Stimulated activated CD4-positive, alpha-beta T cell treated with anti-CD3 and anti-CD28 coated beads, Interleukin-12 subunit alpha, Interleukin-12 subunit beta, amount 100 ng/mL, for 4 hours (primary cell): ENCODE results near the gene TNNT3.
"Not testable (repeated sequence)": the region's sequence is repeated elsewhere in the genome, so short reads cannot be mapped to it uniquely, and the experiment has no call there.

Experiments
- DNase-seq: peaks from one replicate; pipeline ENCODE4 v3.0.0-alpha.2; 2020

The TNNT3 gene

DNA sequence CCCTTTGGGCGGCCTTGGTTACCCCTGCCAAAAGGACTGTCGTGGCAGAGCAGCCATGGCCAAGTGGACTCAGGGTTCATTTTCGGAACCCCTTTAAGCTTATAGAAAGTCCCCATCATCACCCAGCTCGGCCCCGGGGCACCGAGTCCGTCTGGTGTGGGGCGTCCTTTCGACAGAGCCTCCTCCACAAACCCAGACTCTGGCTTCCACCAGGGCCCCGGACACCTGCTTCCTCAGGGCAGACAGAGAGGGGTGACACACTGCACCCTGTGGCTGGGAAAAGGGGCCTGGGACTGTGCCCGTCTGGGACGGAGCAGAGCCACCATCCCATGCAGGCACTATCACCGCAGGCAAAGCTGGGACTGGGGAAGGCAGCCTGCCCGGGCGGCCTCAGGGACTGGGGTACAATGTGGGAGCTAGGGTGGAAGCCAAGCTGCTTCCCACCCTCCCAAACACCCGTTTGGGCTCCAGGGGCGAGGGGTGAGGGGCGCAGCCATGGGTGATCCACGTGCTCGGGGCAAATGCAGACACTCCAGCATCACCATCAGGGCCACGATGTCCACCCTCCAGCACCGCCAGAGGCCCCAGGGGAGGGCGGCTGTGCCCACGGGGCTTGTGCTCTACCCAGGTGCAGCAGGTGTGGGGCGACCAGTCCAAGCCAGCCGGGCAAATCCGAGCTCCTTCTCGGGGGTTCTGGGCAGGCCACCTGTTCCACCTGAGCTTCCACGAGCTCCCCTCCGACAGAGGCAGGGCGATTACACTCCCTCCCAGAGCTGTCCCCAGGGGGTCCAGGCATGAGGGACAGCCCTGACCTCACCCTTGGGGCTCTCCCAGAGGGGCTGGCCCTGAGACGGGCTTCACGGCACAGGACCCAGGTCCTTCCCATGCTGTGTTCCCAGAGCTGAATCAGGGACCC, 15.9 kb downstream of the TNNT3 start:
- no peak for DNase-seq

DNA sequence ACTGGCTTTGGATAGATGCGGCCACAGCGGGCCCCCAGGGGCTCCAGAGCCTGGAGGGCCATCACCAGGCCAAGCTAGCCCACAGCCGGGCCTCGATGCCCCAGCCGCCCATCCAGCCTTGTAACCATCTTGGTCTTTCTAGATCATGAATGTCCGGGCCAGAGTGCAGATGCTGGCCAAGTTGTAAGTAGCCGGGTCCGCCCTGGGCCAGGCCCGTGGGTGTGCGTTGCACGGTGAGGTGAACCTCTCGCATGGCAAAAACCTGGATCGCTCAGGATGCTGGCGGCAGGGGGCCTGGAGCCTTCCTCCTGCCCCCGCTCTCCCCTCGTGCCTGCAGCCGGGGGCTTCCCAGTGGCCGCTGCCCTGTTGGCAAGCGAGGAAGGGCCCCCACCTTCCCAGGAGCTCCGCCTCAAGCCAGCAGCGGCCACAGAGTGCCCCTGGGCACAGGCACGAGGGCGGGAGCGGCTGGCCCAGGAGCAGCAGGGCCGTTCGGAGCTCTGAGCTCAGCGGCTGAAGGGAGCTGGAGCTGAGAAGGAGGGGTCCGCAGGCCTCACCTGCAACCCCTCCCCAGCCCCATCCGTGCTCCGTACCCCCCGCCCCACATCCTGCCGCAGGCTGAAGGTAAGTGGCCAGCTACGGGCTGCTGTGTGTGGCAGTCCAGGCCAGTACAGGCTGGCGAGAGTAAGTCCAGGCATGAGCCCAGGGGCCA, 16.7 kb downstream of the TNNT3 start:
- no peak for DNase-seq

DNA sequence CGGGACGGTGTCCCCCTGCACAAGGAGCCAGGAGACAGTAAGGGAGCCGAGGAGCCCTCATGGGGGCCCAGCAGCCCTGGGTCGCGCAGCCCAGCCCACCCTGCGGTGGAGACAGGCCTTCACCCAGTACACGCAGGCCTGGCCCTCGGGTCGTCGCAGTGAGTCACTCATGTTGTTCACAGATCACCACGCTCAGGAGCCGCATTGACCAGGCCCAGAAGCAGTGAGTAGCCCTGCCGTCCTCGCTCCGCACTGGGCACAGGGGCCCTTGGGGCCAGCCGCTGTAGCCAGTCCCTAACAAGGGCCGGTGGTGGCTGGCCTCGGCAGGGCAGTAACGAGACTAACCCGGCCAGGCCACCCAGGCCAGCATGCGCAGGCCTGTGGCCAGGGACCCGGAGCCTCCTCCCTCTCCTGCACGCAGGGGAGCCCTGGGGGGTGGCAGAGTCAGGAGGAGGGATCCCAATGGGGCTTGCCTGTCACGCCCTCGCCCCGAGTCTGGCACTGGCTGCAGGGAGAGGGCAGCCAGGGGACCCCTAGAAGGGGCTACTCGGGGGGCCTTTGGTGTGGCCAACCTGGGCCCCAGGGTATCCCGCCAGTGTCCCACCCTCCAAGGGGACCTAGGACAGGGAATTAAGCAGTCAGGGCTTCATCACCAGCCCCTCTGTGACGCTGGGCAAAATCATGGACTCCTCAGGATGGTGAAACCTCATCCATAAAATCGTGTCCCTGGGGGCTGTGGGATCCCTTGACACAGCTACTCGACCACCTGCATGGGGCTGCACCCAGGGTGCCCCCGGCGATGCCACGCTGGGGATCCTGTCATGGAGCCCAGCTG, 17.5 kb downstream of the TNNT3 start:
- no peak for DNase-seq

DNA sequence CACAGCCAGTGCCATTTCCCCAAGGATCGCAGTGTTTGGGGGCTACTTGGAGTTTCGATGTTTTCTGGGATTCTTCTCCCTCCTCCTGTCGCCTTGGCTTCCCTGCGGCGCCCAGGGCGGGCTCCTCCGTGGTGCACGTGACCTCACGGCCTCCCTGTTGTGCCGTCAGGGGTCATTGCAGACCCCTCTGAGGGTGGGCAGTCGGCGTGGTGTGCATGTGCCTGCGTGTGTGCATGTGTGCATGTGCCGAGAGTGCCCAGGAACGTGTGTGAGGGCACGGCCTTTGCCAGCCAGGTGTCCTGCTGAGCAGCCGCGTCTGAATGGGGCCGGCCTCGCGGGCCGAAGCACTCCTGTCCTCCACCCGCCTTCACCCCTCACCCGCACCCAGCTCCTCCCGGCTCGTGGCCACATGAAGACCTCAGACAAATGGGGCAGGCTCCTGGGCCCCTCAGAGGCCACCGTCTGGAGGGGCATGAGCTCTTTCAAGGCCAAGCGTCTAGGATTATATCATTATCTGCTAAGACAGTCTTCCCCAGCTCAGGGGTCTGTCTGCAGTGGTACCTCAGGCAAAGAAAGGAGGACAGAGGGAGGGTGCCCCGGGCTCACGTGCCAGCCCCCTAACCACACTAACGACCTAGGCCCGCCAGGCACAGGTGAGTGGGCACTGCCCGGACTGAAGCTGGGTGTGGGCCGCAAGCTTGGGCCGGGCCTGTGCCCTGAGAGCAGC, 18.3 kb downstream of the TNNT3 start:
- no peak for DNase-seq

DNA sequence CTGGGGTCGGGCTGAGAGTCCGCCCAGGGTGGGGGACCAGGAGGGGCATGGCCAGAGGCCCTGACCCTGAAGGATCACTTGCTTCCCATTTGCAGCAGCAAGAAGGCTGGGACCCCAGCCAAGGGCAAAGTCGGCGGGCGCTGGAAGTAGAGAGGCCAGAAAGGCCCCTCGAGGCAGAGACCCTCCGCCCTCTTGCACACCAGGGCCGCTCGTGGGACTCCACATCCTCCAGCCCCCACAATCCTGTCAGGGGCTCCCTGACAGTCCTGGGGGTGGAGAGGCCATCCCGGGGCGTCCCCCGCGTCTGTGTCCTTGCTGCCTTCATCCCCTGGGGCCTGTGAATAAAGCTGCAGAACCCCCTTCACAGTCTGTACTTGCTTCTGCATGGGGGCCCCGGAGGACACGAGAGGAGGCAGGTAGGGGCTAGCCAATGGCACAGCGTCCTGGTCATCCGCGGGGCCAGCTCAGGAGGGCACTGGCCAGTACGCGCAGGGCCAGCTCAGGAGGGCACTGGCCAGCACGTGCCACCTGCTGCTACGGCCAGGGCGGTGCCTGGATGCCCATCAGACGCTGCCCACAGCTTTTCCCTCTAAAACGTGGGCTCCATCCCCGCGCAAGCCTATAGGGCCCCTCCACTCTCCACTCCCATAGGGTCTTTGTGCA, 19.0 kb downstream of the TNNT3 start:
- DNase-seq = no peak

DNA sequence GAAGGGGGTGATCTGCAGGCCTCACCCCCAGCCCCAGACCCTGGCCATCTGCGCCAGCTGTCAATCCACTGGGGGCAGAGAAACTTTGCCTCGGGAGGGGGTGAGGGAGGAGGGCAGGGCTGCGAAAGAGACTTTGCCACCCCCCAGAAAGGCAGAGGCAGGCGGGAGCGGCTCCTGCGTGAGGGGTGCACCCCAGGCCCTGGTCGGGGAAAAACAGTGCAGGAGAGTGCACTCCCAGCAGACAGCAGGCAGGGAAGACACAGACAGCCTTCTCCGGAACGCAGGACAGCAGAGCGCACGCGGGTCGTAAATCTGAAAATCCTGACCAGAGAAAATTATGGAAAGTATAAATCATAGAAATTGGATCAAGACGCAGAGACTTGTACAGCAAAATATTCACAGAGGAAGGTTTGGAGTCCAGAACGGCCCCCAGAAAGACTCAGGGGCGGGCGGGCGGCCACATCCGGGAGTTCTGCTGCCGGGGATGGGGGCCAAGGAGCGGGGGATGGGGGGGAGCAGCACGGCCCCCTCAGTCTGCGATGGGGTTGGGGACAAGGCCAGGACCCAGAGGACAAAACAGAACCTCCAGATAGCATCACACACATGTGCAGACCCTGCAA, 19.6 kb downstream of the TNNT3 start:
- no peak for DNase-seq

DNA sequence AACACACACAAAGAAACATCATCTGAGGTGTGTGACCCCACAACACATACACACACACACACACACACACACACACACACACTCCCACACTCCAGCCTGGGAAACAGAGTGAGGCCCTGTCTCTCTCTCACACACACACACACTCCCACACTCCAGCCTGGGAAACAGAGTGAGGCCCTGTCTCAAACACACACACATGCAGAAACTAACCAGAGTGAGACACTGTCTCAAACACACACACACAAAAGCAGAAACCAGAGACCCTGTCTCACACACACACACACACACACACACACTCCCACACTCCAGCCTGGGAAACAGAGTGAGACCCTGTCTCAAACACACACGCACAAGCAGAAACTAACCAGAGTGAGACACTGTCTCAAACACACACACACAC, 20.3 kb downstream of the TNNT3 start:
- DNase-seq = not testable (repeated sequence)

DNA sequence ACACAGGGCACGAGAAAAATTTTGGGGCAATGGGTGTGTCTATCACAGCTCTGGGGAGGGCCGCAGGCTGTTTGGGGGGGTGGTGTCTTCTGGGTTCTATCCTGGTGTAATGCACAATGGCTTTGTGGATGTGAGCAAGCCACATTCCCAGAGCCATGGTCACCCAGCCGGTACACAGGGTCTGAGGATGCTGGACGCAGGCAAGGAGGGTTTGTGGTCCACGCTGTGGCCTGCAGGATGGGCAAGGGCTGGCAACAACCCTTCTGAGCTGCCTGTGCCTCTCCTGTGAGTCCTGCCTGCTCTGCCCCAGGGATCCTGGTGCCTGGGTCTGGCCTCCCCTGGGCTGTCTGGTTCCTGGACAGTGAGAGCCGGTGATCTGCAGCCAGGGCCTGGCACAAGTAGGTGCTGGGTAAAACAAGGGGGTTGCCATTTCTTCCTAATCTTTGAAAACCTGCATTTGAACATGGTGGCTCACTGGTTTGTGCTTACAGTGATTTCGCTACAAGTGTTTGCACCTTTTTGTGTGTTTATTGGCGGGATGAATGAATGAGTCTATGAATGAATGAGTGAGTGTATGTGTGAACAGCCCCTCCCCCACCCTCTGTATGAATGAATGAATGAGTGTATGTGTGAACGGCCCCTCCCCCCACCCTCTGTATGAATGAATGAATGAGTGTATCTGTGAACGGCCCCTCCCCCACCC, 23.2 kb downstream of the TNNT3 start:
- no peak for DNase-seq

DNA sequence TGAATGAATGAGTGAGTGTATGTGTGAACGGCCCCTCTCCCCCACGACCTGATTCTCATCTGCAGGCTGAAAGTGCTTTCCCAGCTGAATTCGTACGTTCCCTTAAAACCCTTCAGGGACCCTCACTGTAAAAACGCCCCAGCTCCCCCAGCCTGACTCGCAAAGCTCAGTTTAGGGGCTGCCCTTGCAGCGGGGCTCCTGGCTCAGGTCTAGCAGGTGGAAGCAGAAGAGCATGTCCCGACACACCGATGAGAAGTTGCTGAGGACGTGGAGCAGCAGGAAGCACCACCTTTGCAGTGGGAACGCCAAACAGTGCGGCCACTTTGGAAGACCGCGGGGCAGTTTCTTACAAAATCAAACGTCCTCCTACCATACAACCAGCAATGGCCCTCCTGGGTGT, 24.1 kb downstream of the TNNT3 start:
- no peak for DNase-seq

DNA sequence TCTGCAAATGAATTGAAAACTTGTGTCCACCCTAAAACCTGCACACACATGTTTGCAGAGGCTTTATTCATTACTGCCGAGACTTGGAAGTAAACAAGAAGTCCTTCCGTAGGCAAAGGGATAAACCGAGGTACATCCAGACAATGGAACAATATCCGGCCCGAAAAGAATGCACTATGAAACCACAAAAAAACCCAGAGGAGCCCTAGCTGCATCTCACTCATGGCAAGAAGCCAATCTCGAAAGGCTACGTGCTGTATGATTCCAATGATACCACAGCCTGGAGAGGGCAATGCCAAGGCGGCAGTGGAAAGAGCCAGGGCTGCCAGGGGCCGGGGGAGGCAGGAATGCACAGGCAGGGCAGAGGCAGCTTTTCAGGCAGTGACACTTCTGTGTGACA, 24.5 kb downstream of the TNNT3 start:
- no peak for DNase-seq

DNA sequence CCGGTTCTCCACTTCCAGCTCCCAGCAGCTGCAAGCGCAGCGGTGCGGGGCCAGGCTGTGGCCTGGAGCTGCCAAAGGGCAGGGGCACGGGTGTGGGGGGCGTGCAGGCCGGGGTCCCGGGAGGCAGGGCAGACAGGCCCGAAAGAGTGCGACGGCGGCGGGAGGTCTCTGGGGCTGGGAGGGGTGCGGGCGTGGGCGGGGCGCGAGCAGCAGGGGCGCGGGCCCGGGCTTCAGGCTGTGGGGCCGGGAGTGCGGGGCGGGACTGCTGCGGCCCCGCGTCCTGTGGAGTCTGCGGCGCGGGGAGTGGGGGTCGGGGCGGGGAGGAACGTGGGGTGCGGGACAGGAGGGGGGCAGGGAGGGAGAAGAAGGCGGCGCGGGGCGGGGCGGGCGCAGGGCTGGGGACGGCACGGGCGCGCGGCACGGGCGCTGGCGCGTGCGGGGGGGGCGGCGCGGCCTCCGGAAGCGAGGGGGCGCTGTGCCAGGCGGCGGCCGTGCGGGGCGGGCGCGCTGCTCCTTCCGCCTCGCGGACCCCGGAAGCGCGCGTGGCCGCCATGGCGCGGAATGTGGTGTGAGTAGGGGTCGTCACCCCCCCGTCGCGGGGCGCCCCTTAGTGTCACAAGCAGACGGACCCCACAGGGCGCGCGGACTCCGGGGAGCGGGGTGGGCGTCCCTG, 27.4 kb downstream of the TNNT3 start, which contains the start of gene MRPL23:
TSS of gene MRPL23 (plus strand) at position 521 of the 673 bp plus-strand sequence. CDS start at position 552, 31 bp downstream.
- peak; percentile 45 for DNase-seq

DNA sequence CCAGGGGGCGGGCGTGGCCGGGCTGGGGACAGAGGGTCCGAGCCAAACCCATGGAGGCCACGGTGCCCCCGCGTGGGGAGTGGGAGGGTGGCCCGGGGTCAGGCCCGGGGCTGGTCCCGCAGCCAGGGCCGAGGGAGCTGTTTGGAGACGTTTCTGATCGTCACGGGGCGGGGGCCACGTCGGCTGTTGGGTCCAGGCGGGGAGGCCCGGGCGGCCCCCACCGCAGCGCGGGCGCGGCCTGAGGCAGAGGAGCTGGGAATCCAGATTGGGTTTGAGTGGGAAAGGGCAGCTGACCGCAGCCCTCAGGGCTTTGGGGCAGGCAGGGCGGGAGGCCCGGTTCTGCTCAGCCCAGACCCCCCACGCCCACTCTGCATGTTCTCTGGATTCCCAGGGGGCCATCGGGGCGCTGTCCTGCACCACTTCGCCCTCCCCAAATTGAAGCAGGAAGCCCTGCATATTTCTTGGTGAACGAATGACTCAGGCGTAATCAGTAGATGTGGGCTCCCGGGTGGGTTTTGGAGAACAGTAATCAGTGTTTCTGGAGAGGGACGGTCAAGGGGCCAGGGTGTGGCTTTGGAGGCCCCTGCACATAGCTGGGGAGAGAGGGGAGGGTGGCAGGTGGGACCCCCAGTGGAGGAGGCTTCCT, 28.2 kb downstream of the TNNT3 start:
- no peak for DNase-seq

DNA sequence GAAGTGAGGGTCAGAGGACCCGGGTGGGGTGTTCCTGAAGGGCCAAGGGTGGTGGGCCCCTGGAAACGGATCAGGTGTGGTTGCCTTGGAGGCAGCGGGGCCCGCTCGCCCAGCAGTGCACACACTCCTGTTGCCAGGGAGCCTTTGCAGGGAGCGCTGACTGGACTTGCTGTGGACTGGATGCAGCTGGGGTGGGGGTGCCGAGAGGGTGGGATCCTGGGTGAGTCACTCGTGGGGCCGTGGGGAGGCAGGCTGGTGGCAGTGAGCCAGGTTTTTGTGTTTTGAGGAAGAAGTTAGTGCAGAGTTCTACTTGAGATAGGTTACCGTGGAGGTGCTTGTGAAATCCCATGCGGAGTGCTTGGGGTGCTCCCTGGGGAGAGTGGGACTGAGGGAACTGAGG, 28.9 kb downstream of the TNNT3 start:
- DNase-seq = no peak

DNA sequence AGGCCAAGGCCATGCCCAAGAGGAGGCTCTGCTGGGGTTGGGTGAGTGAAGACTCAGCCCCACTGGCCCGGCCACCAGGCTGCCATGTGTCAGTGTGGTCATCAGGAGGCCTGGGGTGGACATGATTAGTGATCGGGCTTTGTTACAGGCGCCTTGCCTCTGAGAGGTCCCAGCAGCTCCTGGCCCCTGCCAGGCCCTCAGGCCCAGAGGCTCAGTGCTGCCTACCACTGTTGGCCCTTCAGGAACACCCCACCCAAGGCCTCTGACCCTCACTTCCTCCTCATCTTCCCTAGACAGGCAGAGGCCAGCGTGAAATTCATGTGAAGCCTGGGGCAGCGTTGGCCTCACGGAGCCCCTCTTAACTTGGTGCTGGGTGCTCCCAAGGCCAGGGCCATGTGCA, 29.8 kb downstream of the TNNT3 start:
- no peak for DNase-seq

DNA sequence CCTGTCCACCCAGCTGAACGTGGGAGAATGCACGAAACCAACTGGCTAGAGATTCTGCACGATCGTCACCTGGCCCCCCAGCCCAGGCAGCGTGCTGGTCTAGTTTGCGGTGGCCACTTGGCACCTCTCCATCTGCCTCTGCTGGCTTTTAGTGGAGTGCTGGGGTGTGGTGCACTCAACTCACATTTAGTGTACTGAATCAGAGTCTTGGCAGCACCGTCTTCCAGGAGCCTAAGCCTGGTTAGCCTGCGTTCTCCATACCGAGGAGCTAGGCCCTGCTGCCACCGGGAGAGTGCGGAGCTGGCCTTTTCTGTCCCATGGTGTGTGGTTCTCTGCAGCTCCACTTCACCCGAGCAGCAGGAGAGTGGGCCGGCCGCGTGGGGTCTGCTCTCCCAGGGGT, 30.4 kb downstream of the TNNT3 start:
- DNase-seq = no peak

DNA sequence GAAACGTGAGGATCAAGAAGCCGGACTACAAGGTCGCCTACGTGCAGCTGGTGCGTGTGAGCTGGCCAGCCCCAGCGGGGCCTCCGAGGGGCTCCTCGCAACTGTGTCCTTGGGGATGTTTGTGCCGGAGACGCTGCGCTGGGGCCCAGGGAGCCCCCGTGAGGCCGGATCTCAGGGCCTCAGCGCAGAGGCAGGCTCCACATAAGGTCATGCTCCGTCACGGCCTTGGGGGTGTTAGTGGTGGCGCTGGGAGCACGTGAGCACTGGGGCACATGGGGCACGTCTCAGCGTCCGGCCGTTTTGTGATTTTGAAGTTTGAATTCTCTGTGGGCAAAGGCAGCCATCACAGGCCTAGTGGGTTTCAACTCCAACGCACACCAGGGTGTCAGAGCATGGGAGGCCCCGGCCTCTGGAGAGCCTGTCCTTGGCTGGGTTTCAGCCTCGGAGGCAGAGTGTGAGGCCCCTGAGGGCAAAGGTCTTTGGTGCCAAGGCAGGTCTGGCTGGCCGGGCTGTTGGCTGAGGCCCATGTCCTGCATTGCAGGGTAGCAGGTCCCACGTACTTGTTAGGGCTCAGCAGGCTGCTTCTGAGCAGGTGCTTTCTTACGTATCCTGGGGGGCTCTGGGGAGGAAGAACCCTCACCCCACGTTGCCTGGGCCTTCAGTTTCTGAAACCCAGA, 33.4 kb downstream of the TNNT3 start:
- DNase-seq = no peak

DNA sequence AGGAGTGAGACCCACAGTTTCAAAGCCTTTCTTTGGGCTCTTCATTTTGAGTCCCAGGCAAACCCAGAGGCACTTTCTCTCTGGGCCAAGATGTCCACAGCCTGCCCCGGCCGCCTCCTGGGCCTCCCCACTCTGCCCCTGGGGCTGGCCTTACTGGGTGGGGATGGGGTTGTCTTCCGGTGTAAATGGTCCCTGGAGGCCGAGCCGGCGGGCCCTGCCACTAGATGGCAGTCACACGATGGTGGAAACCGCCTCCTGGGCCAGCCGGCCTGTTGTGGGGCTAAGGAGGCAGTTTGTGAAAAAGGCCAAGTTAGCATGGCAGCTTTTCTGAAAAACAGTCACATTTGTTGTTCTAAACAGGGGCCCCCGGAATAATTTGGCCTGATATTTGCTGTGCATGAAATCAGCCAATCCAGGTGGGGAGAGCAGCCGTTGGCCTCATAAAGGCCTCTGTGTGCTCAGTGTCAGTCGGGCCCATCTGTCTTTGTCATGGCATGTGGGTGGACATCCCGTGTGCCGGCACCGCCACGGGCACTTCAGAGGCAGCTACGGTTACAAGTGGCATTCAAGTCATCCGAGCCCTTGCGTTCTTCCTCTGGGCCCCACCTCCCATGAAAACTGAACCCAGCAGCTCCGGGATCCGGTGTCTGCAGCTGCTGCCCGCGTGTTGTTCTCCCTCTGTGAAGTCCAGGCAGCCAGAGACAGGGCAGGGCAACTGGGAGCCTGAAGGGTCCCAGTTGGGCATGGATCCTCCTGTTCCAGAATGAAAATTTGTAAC, 34.2 kb downstream of the TNNT3 start:
- DNase-seq = no peak

DNA sequence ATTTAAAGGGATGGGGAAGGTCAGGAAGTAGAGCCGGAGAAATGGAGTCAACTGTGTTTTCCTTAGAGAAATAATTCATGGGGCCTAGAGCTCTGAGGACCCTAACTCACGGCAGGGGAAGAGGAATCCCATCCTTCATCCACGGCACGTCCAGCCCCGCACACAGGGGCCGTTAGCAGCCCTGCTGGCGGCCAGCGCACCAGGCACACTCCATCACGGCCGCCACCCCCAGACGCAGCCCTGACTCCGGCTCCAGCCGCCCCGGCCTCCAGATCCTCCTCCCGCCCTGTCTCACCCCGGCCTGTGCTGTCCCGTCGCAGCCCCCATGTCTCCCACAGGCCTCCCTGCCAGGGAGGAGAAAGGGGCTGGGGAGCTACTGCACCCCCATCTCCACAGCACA, 38.9 kb downstream of the TNNT3 start:
- DNase-seq = no peak
